RWPE2 (cell line): ENCODE results near the gene IGFBP3.
A peak's percentile ranks its signal among the peaks of the same experiment; 100 is the strongest.

Source experiments
- ATAC-seq: fragments of 200-7000 bp; cut with Tn5 transposase; 3 replicates; pipeline ENCODE4 v1.9.1; 2021; ENCODE audit warnings: low read depth
- DNase-seq: peaks from one replicate; pipeline ENCODE4 v3.0.0-alpha.2; 2020; ENCODE audit warnings: low spot score
- H3K27ac ChIP-seq: fragments of 450-650 bp; 2 replicates; pipeline ENCODE4 v1.5.1; 2017; ENCODE audit warnings: mild to moderate bottlenecking; ENCODE audit not compliant: poor library complexity, severe bottlenecking
- H3K27me3 ChIP-seq: fragments of 250-450 bp; sonication (Bioruptor Pico); 2 replicates; pipeline ENCODE4 v1.5.1; 2021; ENCODE audit warnings: mild to moderate bottlenecking, moderate library complexity; ENCODE audit not compliant: insufficient read depth, poor library complexity, severe bottlenecking
- H3K36me3 ChIP-seq: fragments of 250-450 bp; sonication (Bioruptor Pico); 2 replicates; pipeline ENCODE4 v1.5.1; 2020; ENCODE audit warnings: low read depth, mild to moderate bottlenecking, moderate library complexity
- H3K4me1 ChIP-seq: fragments of 250-450 bp; sonication (Bioruptor Pico); 2 replicates; pipeline ENCODE4 v1.5.1; 2021; ENCODE audit warnings: mild to moderate bottlenecking, moderate library complexity; ENCODE audit not compliant: insufficient read depth, poor library complexity, severe bottlenecking
- H3K4me3 ChIP-seq: fragments of 250-450 bp; sonication (Bioruptor Pico); 2 replicates; pipeline ENCODE4 v1.5.1; 2021; ENCODE audit warnings: mild to moderate bottlenecking, moderate library complexity; ENCODE audit not compliant: severe bottlenecking
- H3K9me3 ChIP-seq: fragments of 250-450 bp; sonication (Bioruptor Pico); 2 replicates; pipeline ENCODE4 v1.5.1; 2021; ENCODE audit warnings: mild to moderate bottlenecking, moderate library complexity; ENCODE audit not compliant: severe bottlenecking
- CTCF ChIP-seq: fragments of 450-650 bp; IDR thresholded peaks from one replicate; pipeline ENCODE4 v1.5.1; 2017; ENCODE audit warnings: mild to moderate bottlenecking, moderate library complexity; ENCODE audit not compliant: poor library complexity, severe bottlenecking

The IGFBP3 gene

GRCh38 chr7:45923818-45924217, 2.7 kb upstream of the IGFBP3 start:
- ATAC-seq (no peak), DNase-seq (no peak)
- no peak overlapping the region for H3K27ac ChIP-seq
- peaks cover 37% of the 10 kb centered on the region for H3K27me3 ChIP-seq
- no peaks in the 10 kb centered on the region for H3K9me3 ChIP-seq
- no peak for TF ChIP-seq CTCF
- H3K4me1 ChIP-seq, result peaks cover 15% of the 10 kb centered on the region
- no peak overlapping the region for H3K4me3 ChIP-seq
- no peaks in the 10 kb centered on the region for H3K36me3 ChIP-seq

DNA sequence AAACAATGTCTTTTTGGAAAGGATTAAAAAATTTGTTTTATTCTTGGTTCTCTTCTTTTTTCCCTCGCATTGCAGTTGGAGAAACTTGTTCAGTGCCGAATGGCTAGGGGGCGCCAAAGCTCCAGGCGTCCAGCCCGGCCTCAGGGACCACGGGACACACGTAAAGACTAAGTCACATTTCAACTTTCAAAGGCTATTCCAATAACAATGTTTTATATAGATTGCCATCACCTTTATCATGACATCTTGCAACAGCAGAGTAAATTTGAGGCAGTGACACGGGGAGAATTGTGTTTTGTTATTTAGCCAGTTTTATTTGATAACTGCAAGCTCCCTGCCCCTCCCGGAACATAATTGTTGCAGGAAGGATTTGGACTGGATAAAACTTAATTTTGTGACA, 2.2 kb upstream of the IGFBP3 start:
- DNase-seq (no peak), ATAC-seq (no peak)
- Histone ChIP-seq H3K36me3 (no peaks in the 10 kb centered on the region), H3K4me3 (no peak overlapping the region), H3K4me1 (peaks cover 15% of the 10 kb centered on the region), H3K27me3 (peaks cover 42% of the 10 kb centered on the region), H3K9me3 (no peaks in the 10 kb centered on the region), H3K27ac (no peak overlapping the region)
- peak; percentile 92 for TF ChIP-seq CTCF

GRCh38 chr7:45922810-45923209, 1.7 kb upstream of the IGFBP3 start:
- ATAC-seq, result no peak
- H3K27ac ChIP-seq, result no peak overlapping the region
- no peaks in the 10 kb centered on the region for H3K36me3 ChIP-seq
- H3K9me3 ChIP-seq, result no peaks in the 10 kb centered on the region
- peaks cover 47% of the 10 kb centered on the region for H3K27me3 ChIP-seq
- H3K4me3 ChIP-seq, result no peak overlapping the region
- peaks cover 15% of the 10 kb centered on the region for H3K4me1 ChIP-seq
- TF ChIP-seq CTCF, result no peak
- no peak for DNase-seq

GRCh38 chr7:45921699-45922519, 837 bp upstream of the IGFBP3 start:
- H3K27ac ChIP-seq, result no peak overlapping the region
- H3K27me3 ChIP-seq, result peaks cover 49% of the 10 kb centered on the region
- ATAC-seq (no peak), DNase-seq (no peak)
- peak; percentile 72 for TF ChIP-seq CTCF
- no peaks in the 10 kb centered on the region for H3K9me3 ChIP-seq
- H3K4me3 ChIP-seq, result no peak overlapping the region
- H3K4me1 ChIP-seq, result peaks cover 15% of the 10 kb centered on the region
- H3K36me3 ChIP-seq, result no peaks in the 10 kb centered on the region

DNA sequence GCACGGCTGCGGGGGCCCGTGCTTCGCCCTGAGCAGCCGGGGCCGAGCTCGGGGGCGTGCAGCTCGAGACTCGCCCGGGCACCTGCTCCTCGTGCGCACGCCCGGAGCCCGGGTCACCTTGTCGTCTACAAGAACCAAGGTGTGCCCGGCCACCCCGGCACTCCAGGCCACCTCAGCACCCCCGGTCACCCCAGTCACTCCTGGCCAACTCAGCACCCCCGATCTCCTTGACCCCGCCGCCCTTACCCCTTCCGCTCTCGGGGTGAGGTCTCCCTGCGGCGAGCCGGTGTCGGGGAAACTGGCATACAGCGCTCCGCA, 268 bp upstream of the IGFBP3 start:
- ATAC-seq, result no peak
- Histone ChIP-seq H3K27ac (no peak overlapping the region), H3K36me3 (no peaks in the 10 kb centered on the region), H3K27me3 (peaks cover 49% of the 10 kb centered on the region), H3K4me3 (peak overlapping the region; percentile 46), H3K9me3 (no peaks in the 10 kb centered on the region), H3K4me1 (peaks cover 15% of the 10 kb centered on the region)
- no peak for TF ChIP-seq CTCF
- no peak for DNase-seq
